Measurements from ENCODE around the gene COBLL1.
"Not testable (repeated sequence)": the region's sequence is repeated elsewhere in the genome, so short reads cannot be mapped to it uniquely, and the experiment has no call there.

The COBLL1 gene

DNA sequence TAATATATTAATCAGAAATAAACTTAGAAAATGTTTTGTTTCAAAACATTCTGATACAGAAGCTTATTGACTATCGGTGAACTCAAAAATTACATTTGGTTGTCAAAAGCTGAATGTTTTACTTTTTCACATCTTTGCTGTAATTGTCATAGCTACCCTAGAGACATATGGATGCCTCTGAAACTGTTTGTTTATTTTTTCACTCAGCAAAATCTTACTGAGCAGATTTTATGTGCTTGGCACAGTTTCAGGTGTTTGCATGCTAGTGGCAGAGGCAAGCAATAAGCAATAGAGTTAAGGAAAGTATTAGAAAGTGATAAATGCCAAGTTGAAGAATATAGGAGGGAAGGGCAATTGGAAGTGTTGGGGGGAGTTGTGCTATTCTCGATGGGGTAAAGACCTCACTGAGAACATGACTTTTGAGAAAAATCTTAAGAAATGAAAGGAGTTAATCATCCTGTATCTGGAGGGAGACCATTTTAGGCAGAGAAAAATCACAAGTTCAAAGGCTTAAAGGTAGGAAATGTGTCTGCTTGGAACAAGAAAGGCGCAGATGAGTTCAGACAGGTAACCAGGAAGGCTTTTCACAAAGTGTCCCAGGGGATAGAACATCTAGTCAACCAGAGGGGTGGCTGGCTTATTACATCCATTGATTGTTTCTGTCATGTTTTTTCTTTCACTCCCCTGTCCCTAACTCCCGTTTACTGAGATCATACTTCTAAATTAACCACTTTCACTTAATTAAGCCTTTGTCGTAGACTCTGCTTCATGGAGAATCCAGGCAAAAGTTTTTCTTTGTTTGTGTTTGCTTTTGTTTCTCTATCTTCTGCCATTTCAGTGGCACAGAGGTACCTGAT is 27.2 kb upstream of the COBLL1 start:
- H3K9me3 ChIP-seq (ENCODE audit: control insufficient read depth, insufficient read depth, low read length) = no peaks in the 10 kb centered on the region
- H3K4me1 ChIP-seq (ENCODE audit: insufficient read depth, low read length) = no peaks in the 10 kb centered on the region
- no peaks in the 10 kb centered on the region for H3K36me3 ChIP-seq (ENCODE audit: insufficient read depth, low read length)
- H3K9ac ChIP-seq (ENCODE audit: low read depth, low read length) = no peak overlapping the region

DNA sequence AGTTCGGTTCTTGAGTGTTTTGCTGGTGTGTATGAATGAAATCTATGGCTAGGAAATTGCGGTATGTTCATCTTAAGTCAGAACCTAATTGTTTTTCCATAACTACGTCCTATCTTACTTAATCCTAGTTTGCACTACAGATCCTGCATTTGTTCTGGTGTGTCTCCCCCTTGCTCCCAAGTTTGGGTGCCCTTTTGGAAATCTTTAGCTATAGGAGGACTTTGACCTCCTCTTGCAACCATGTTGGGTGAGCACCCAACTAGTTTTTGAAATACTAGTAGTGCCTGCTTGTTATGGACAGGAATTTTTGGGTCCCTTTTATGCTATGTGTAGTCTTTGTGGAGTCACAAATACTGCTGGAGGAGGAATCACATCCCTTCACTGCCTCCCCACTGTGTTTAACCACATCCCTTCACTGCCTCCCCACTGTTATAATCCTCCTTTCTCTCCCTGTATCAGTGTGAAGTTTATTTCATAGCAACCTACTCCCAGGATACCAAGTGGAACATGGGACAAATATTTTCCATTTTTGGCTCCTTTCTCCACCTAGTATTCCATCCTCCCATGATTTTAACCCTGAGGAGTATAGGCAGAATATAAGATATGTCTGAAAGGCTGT is 26.3 kb upstream of the COBLL1 start:
- H3K4me1 ChIP-seq (ENCODE audit: insufficient read depth, low read length) = no peaks in the 10 kb centered on the region
- H3K36me3 ChIP-seq (ENCODE audit: insufficient read depth, low read length) = no peaks in the 10 kb centered on the region
- no peaks in the 10 kb centered on the region for H3K9me3 ChIP-seq (ENCODE audit: control insufficient read depth, insufficient read depth, low read length)
- no peak overlapping the region for H3K9ac ChIP-seq (ENCODE audit: low read depth, low read length)

DNA sequence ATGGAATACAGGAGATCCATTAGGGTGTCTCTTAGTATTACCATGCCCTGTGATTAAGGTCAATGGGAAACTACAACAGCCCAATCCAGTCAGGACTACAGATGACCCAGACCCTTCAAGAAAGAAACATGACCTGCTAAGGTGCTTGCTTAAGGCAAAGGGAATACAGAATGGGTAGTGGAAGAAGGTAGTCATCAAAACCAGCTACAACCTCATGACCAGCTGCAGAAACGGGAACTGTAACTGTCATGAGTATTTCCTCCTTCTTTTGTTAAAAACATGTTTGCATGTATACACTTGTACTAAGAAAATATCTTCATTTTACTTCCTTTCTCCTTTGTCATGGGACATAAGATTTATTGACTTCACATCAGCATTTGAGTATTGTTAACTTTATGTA is 24.8 kb upstream of the COBLL1 start:
- H3K9ac ChIP-seq (ENCODE audit: low read depth, low read length); H3K4me1 ChIP-seq (ENCODE audit: insufficient read depth, low read length); H3K9me3 ChIP-seq (ENCODE audit: control insufficient read depth, insufficient read depth, low read length); H3K36me3 ChIP-seq (ENCODE audit: insufficient read depth, low read length): not testable (repeated sequence)

- Histone ChIP-seq H3K9me3 (ENCODE audit: control insufficient read depth, insufficient read depth, low read length) (no peaks in the 10 kb centered on the region), H3K4me1 (ENCODE audit: insufficient read depth, low read length) (no peaks in the 10 kb centered on the region), H3K36me3 (ENCODE audit: insufficient read depth, low read length) (no peaks in the 10 kb centered on the region), H3K9ac (ENCODE audit: low read depth, low read length) (no peak overlapping the region)
Observed at GRCh38 chr2:164860694-164861042, 19.0 kb upstream of the COBLL1 start.

DNA sequence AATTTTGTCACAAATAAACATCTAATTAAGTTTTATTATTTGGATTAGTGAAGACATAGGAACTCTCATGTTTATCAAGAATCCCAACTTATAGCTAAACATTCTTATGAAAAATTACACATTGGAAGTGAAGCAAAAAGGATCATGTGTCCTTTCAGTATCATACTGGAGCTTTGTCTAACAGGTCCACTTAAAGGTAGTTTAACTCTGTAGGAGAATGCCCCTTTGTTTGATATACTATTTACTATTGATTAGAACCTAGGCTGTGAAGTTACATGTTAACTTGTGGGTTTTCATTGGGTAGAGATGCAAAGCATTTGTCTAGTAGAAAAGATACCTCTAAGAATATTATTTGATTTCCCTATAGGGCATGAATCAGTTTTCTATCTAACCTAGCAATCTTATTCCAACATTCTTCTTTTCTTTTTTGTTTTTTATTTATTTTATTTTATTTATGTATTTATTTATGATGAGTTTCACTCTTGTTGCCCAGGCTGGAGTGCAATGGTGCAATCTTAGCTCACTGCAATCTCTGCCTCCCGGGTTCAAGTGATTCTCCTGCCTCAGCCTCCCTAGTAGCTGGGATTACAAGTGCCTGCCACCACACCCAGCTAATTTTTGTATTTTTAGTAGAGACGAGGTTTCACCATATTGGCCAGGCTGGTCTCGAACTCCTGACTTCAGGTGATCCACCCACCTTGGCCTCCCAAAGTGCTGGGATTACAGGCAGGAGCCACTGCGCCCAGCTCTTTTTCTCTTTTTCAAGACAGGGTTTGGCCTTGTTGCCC is 18.5 kb upstream of the COBLL1 start:
- H3K4me1 ChIP-seq (ENCODE audit: insufficient read depth, low read length); H3K9ac ChIP-seq (ENCODE audit: low read depth, low read length); H3K36me3 ChIP-seq (ENCODE audit: insufficient read depth, low read length); H3K9me3 ChIP-seq (ENCODE audit: control insufficient read depth, insufficient read depth, low read length): not testable (repeated sequence)

GRCh38 chr2:164859251-164859818 is 17.7 kb upstream of the COBLL1 start:
- Histone ChIP-seq H3K9ac (ENCODE audit: low read depth, low read length) (no peak overlapping the region), H3K9me3 (ENCODE audit: control insufficient read depth, insufficient read depth, low read length) (no peaks in the 10 kb centered on the region)

DNA sequence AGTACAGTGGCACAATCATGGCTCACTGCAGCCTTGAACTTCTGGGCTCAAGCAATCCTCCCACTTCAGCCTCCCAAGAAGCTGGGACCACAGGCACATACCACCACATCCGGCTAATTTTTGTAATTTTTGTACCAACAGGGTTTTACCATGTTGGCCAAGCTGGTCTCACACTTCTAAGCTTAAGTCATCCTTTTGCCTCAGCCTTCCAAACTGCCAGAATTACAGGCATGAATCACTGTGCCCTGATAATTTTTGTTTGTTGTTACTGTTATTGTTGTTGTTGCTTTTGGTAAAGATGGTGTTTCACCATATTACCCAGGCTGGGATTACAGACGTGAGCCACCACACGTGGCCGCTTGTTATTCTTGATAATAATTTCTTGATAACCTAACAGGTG is 10.5 kb upstream of the COBLL1 start:
- H3K9me3 ChIP-seq (ENCODE audit: control insufficient read depth, insufficient read depth, low read length) = no peaks in the 10 kb centered on the region
- H3K4me1 ChIP-seq (ENCODE audit: insufficient read depth, low read length) = no peaks in the 10 kb centered on the region
- no peaks in the 10 kb centered on the region for H3K36me3 ChIP-seq (ENCODE audit: insufficient read depth, low read length)
- no peak overlapping the region for H3K9ac ChIP-seq (ENCODE audit: low read depth, low read length)

More at GRCh38 chr2:164859251-164859818, 17.7 kb upstream of the COBLL1 start:
- H3K4me1 ChIP-seq (ENCODE audit: insufficient read depth, low read length) = no peaks in the 10 kb centered on the region
- no peaks in the 10 kb centered on the region for H3K36me3 ChIP-seq (ENCODE audit: insufficient read depth, low read length)

- Histone ChIP-seq H3K9me3 (ENCODE audit: control insufficient read depth, insufficient read depth, low read length) (no peaks in the 10 kb centered on the region), H3K4me1 (ENCODE audit: insufficient read depth, low read length) (no peaks in the 10 kb centered on the region), H3K9ac (ENCODE audit: low read depth, low read length) (no peak overlapping the region), H3K36me3 (ENCODE audit: insufficient read depth, low read length) (no peaks in the 10 kb centered on the region)
Observed at GRCh38 chr2:164850235-164850634, 8.6 kb upstream of the COBLL1 start.

DNA sequence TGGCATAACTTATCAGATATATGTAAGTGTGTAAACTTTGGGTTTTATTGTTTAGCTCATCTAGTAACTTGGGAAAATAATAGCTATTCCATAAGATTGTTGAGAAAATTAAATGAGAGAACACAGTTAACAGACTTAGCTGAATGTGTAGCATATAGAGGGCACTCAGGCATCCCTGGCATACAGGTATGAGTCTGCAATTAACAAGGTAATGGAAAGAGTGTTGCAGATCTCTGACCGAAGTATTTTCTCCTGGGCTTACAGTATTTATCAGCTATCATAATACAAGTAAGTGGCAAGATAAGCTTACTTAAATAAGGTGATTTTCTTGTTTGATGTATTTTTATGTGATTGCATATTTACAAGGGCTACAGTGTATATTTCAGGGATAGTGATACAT is 7.9 kb upstream of the COBLL1 start:
- Histone ChIP-seq H3K9ac (ENCODE audit: low read depth, low read length) (no peak overlapping the region), H3K9me3 (ENCODE audit: control insufficient read depth, insufficient read depth, low read length) (no peaks in the 10 kb centered on the region), H3K36me3 (ENCODE audit: insufficient read depth, low read length) (no peaks in the 10 kb centered on the region), H3K4me1 (ENCODE audit: insufficient read depth, low read length) (no peaks in the 10 kb centered on the region)

DNA sequence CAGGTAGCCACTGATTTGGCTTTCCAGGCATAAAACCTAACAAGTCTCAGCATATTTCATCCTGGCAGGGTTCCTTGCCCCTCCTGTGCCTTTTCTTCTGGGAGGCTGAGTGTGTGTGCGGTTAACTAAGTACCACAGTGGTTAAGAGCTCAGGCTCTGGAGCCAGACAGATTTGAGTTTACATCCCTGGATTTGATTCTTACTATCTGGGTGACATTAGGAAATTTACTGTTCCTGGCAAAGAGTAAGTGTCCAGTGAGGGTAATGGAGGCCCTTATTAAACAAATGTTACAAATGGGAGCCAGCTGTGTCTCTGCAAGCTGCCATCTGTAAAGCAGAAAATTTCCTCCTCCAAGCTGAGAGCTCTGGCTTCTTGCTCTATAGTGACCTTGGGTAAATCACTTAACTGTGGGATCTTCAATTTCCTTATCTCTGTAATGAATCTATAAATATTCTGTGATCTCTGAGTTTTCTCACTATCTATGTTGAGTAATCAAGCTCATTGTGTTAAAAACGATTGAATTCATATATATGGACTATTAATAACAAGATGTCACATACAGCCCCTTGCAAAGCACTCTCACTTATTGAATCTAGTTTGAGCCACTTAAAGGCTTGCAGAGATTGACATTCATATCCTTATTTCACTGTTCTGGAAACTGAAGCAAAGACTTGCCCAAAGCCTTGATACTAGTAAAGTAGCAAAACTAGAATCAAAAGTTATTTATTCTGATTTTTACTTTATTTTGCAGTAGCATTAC is 6.5 kb upstream of the COBLL1 start:
- Histone ChIP-seq H3K9me3 (ENCODE audit: control insufficient read depth, insufficient read depth, low read length) (no peaks in the 10 kb centered on the region), H3K4me1 (ENCODE audit: insufficient read depth, low read length) (0 out of 2 replicates have a peak, but pooled peaks cover 4% of the 10 kb centered on the region), H3K36me3 (ENCODE audit: insufficient read depth, low read length) (no peaks in the 10 kb centered on the region), H3K9ac (ENCODE audit: low read depth, low read length) (no peak overlapping the region)

GRCh38 chr2:164847291-164847690 is 5.7 kb upstream of the COBLL1 start:
- H3K4me1 ChIP-seq (ENCODE audit: insufficient read depth, low read length) = 0 out of 2 replicates have a peak, but pooled peaks cover 4% of the 10 kb centered on the region
- H3K9me3 ChIP-seq (ENCODE audit: control insufficient read depth, insufficient read depth, low read length) = no peaks in the 10 kb centered on the region
- no peak overlapping the region for H3K9ac ChIP-seq (ENCODE audit: low read depth, low read length)
- H3K36me3 ChIP-seq (ENCODE audit: insufficient read depth, low read length) = no peaks in the 10 kb centered on the region

GRCh38 chr2:164846276-164846675 is 4.7 kb upstream of the COBLL1 start:
- no peak overlapping the region for H3K9ac ChIP-seq (ENCODE audit: low read depth, low read length)
- H3K9me3 ChIP-seq (ENCODE audit: control insufficient read depth, insufficient read depth, low read length) = no peaks in the 10 kb centered on the region
- 0 out of 2 replicates have a peak, but pooled peaks cover 4% of the 10 kb centered on the region for H3K4me1 ChIP-seq (ENCODE audit: insufficient read depth, low read length)
- no peaks in the 10 kb centered on the region for H3K36me3 ChIP-seq (ENCODE audit: insufficient read depth, low read length)

DNA sequence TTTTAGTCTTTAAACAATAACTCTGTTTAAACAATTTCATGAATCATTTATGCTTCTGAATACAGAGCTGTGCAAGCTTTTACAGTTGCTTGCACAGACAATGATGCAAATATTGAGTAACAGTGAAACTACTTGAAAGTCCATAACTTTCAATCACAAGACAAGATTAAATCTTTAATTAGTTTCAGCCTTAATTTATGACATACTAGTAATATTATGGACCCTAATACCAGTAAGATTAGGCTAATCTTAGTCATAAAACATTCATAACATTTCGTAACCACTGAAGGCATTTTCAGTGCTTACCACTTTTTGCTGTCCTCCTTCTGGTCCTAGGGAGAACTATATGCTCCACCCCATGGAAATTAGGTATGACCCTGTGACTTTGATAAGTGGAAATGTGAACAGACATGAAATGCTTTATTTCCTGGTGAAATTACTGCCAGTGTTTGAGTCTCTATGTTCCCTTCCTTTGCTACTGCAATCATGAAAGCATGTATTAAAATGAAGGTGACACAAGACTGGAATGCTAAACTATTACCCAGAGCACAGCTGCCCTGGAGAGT is 1.8 kb upstream of the COBLL1 start:
- H3K9me3 ChIP-seq (ENCODE audit: control insufficient read depth, insufficient read depth, low read length) = no peaks in the 10 kb centered on the region

GRCh38 chr2:164842624-164842966 is 972 bp upstream of the COBLL1 start:
- Histone ChIP-seq H3K36me3 (ENCODE audit: insufficient read depth, low read length) (no peaks in the 10 kb centered on the region), H3K9ac (ENCODE audit: low read depth, low read length) (no peak overlapping the region), H3K4me1 (ENCODE audit: insufficient read depth, low read length) (peaks cover 9% of the 10 kb centered on the region; the same call in 1 of the 2 replicates), H3K9me3 (ENCODE audit: control insufficient read depth, insufficient read depth, low read length) (no peaks in the 10 kb centered on the region)

More for the DNA sequence above, 1.8 kb upstream of the COBLL1 start:
- H3K9ac ChIP-seq (ENCODE audit: low read depth, low read length) = no peak overlapping the region
- H3K36me3 ChIP-seq (ENCODE audit: insufficient read depth, low read length) = no peaks in the 10 kb centered on the region
- peaks cover 9% of the 10 kb centered on the region; the same call in 1 of the 2 replicates for H3K4me1 ChIP-seq (ENCODE audit: insufficient read depth, low read length)

All from ES-I3 (cell line).